K562 (cell line): ENCODE data around the gene C22orf31. TPM values are rescaled to one million over a fixed set of nuclear protein-coding genes. Genes with fewer than 3 reads are reported as not detected.
A peak's percentile ranks its signal among the peaks of the same experiment; 100 is the strongest.

Experiments used
- ATF1 ChIP-seq, 2 experiments: fragments of 450-650 bp in 1 of 2; IDR thresholded peaks; 2 replicates each; pipeline ENCODE4 v1.6.1; 2016; ENCODE audit warnings: missing compliant biosample characterization in 1 of 2, missing genetic modification characterization in 1 of 2
- DPF2 ChIP-seq: fragments of 450-650 bp; IDR thresholded peaks from 2 replicates; pipeline ENCODE4 v1.6.1; 2016
- FOXJ2 ChIP-seq: fragments of 200-800 bp; sonication (Bioruptor generic); IDR thresholded peaks from 2 replicates; pipeline ENCODE4 v1.6.1; 2016; ENCODE audit warnings: missing genetic modification characterization, missing compliant biosample characterization
- MAFG ChIP-seq: fragments of 450-650 bp; conservative IDR thresholded peaks from 2 replicates; pipeline ENCODE4 v1.6.1; 2016; ENCODE audit warnings: missing genetic modification characterization, missing compliant biosample characterization
- MYNN ChIP-seq, 2 experiments: sonication (generic); formaldehyde crosslinking in 1 of 2; IDR thresholded peaks; 2 replicates each; pipeline versions ENCODE4 v1.5.0 to v1.6.1; 2016 to 2020; ENCODE audit warnings: antibody characterized with exemption in 1 of 2, missing genetic modification reagents in 1 of 2
- NCOA1 ChIP-seq: fragments of 450-650 bp; IDR thresholded peaks from 2 replicates; pipeline ENCODE4 v1.6.1; 2016; ENCODE audit warnings: low read depth
- RBM39 ChIP-seq: fragments of 200-400 bp; formaldehyde crosslinking; optimal IDR thresholded peaks from 2 replicates; pipeline ENCODE3; 2018; ENCODE audit warnings: low read depth, low read length
- SMARCA4 ChIP-seq: fragments of 450-650 bp; IDR thresholded peaks from 2 replicates; pipeline ENCODE4 v1.6.1; 2016
- ZNF316 ChIP-seq: fragments of 450-650 bp; IDR thresholded peaks from 2 replicates; pipeline ENCODE4 v1.6.1; 2016
- ZNF766 ChIP-seq: fragments of 200-800 bp; sonication (Bioruptor generic); conservative IDR thresholded peaks from 2 replicates; pipeline ENCODE4 v1.6.1; 2016; ENCODE audit warnings: missing genetic modification characterization, missing compliant biosample characterization
- polyA plus RNA-seq, 8 experiments: library from polyadenylated mRNA; depleted of rRNA in 4 of 8; stranded (reverse) in 5 of 8; unstranded in 3 of 8; fragments of >200 nt; fragmentation: Nextera tagmentation in 2 of 8; fragmentation: Illumina TruSeq in 1 of 8; extraction: Ambion mirVana in 2 of 8; extraction: Trizol in 1 of 8; gene quantifications; 2 replicates each; pipeline versions ENCODE4 v1.2.1 to v1.2.3, GENCODE V29; 2011 to 2014; ENCODE audit warnings: inconsistent platforms in 1 of 8, missing spikeins in 1 of 8
- total RNA-seq, 7 experiments: library from RNA; depleted of rRNA in 6 of 7; stranded (reverse); fragments of >200 nt in 6 of 7; fragmentation: Illumina TruSeq in 2 of 7; extraction: Trizol in 2 of 7; gene quantifications; 2 replicates each; pipeline versions ENCODE4 v1.2.1 to v1.2.3, GENCODE V29; 2011 to 2021; ENCODE audit warnings: low replicate concordance in 1 of 7
- TF ChIP-seq, protein P1 (sequence below), 2 experiments: fragments of 450-650 bp in 1 of 2; sonication (generic) in 1 of 2; formaldehyde crosslinking in 1 of 2; IDR thresholded peaks in 1 of 2; conservative IDR thresholded peaks in 1 of 2; 2 replicates each; pipeline versions ENCODE4 v1.6.1 to v1.8.1; 2016 to 2023; ENCODE audit warnings: mild to moderate bottlenecking in 2 of 2, moderate library complexity in 2 of 2, inconsistent platforms in 1 of 2, missing genetic modification reagents in 1 of 2
- TF ChIP-seq, protein P2 (sequence below), 2 experiments: fragments of 450-650 bp; conservative IDR thresholded peaks; 2 replicates each; pipeline ENCODE4 v1.6.1; 2017; ENCODE audit warnings: mild to moderate bottlenecking in 2 of 2, moderate library complexity in 2 of 2
- TF ChIP-seq, protein P3 (sequence below), 2 experiments: IDR thresholded peaks; 2 replicates each; pipeline ENCODE4 v1.6.1; 2011; ENCODE audit warnings: borderline replicate concordance in 1 of 2, control low read depth in 1 of 2, low read depth in 1 of 2, low read length in 1 of 2, mild to moderate bottlenecking in 1 of 2, mixed read lengths in 1 of 2, moderate library complexity in 1 of 2; ENCODE audit not compliant: insufficient read depth in 1 of 2, insufficient read length in 1 of 2, poor library complexity in 1 of 2, severe bottlenecking in 1 of 2; ENCODE audit errors: extremely low read depth in 1 of 2
- TF ChIP-seq, protein P4 (sequence below): fragments of 450-650 bp; IDR thresholded peaks from 2 replicates; pipeline ENCODE4 v1.6.1; 2017; ENCODE audit warnings: antibody characterized with exemption, mild to moderate bottlenecking

C22orf31 gene
- total and polyA plus RNA-seq, 9 of the 15 experiments (the other 6 are each of a cell fraction or from before 2014, with no cell fraction given) = not detected

DNA sequence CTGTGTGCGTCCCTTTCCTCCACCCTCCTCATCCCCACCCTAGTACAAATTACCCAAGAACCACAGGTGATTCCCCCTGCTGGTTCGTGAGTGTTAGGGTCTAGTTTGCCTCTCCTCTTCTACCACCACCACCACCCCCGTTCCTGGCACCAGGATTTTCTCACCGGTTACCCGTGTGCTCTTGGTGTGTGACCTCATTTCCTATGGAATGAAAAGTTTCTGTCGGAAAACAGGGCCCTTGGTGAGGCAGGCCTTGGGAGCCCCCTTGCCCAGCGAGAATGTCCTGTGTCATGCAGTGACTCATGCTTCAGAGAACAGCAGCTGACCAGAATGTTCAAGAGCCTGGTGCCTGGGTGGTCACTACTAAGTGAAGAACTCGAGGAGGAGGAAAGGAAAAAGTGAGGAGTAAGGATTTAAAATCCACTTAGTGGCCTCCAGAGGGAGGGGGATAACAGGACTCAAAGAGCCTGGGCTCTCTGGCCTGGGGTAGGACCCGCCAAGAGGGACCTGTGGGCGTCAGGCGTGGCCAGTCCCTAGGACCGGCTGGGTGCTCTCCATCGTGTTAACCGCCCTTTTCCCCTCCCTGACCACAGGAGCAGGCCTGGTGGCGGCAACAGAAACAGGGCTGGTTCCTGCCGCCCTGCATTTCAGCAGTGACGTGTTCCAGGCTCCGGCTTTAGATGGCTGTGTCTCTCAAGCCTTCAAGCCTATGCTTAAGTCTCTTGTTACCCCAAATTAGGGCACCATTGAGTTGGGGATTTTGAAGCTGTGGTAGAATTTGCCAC, 30.2 kb downstream of the C22orf31 start (continued):
- TF ChIP-seq, protein P1, sequence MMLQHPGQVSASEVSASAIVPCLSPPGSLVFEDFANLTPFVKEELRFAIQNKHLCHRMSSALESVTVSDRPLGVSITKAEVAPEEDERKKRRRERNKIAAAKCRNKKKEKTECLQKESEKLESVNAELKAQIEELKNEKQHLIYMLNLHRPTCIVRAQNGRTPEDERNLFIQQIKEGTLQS (IDR thresholded peaks at IDR 0.05) = peak; percentile 95
- TF ChIP-seq, protein P1 (CRISPR knock-in tag; conservative IDR thresholded peaks at IDR 0.05) = no peak
- no peak for TF ChIP-seq NCOA1
- TF ChIP-seq MYNN (IDR thresholded peaks at IDR 0.05) = peak; percentile 19; the same call in 1 of the 2 replicates
- TF ChIP-seq MYNN (CRISPR knock-in tag; IDR thresholded peaks at IDR 0.05) = no peak
- no peak for TF ChIP-seq FOXJ2 (tag)
- TF ChIP-seq MAFG (tag) = peak; percentile 65
- TF ChIP-seq ZNF766 (CRISPR knock-in tag) = peak; percentile 43
- TF ChIP-seq RBM39 = no peak
- TF ChIP-seq, protein P2, sequence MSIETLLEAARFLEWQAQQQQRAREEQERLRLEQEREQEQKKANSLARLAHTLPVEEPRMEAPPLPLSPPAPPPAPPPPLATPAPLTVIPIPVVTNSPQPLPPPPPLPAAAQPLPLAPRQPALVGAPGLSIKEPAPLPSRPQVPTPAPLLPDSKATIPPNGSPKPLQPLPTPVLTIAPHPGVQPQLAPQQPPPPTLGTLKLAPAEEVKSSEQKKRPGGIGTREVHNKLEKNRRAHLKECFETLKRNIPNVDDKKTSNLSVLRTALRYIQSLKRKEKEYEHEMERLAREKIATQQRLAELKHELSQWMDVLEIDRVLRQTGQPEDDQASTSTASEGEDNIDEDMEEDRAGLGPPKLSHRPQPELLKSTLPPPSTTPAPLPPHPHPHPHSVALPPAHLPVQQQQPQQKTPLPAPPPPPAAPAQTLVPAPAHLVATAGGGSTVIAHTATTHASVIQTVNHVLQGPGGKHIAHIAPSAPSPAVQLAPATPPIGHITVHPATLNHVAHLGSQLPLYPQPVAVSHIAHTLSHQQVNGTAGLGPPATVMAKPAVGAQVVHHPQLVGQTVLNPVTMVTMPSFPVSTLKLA (conservative IDR thresholded peaks at IDR 0.05) = 0 out of 4 replicates have a peak, but pooled peaks of 1 of the 2 experiments have one; percentile 26
- TF ChIP-seq ATF1 (CRISPR knock-in tag; IDR thresholded peaks at IDR 0.05) = no peak
- TF ChIP-seq ATF1 (tag; IDR thresholded peaks at IDR 0.05) = peak; percentile 24; the same call in 1 of the 2 replicates
- TF ChIP-seq DPF2 = peak; percentile 89
- peak; percentile 80 for TF ChIP-seq SMARCA4
- TF ChIP-seq, protein P3, sequence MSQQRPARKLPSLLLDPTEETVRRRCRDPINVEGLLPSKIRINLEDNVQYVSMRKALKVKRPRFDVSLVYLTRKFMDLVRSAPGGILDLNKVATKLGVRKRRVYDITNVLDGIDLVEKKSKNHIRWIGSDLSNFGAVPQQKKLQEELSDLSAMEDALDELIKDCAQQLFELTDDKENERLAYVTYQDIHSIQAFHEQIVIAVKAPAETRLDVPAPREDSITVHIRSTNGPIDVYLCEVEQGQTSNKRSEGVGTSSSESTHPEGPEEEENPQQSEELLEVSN (IDR thresholded peaks at IDR 0.05; ENCODE audit: borderline replicate concordance in 1 of 2, extremely low read depth in 1 of 2, insufficient read depth in 1 of 2, insufficient read length in 1 of 2, low read depth in 1 of 2, low read length in 1 of 2, poor library complexity in 1 of 2, severe bottlenecking in 1 of 2) = peak; percentile 39 to 71
- TF ChIP-seq, protein P4, sequence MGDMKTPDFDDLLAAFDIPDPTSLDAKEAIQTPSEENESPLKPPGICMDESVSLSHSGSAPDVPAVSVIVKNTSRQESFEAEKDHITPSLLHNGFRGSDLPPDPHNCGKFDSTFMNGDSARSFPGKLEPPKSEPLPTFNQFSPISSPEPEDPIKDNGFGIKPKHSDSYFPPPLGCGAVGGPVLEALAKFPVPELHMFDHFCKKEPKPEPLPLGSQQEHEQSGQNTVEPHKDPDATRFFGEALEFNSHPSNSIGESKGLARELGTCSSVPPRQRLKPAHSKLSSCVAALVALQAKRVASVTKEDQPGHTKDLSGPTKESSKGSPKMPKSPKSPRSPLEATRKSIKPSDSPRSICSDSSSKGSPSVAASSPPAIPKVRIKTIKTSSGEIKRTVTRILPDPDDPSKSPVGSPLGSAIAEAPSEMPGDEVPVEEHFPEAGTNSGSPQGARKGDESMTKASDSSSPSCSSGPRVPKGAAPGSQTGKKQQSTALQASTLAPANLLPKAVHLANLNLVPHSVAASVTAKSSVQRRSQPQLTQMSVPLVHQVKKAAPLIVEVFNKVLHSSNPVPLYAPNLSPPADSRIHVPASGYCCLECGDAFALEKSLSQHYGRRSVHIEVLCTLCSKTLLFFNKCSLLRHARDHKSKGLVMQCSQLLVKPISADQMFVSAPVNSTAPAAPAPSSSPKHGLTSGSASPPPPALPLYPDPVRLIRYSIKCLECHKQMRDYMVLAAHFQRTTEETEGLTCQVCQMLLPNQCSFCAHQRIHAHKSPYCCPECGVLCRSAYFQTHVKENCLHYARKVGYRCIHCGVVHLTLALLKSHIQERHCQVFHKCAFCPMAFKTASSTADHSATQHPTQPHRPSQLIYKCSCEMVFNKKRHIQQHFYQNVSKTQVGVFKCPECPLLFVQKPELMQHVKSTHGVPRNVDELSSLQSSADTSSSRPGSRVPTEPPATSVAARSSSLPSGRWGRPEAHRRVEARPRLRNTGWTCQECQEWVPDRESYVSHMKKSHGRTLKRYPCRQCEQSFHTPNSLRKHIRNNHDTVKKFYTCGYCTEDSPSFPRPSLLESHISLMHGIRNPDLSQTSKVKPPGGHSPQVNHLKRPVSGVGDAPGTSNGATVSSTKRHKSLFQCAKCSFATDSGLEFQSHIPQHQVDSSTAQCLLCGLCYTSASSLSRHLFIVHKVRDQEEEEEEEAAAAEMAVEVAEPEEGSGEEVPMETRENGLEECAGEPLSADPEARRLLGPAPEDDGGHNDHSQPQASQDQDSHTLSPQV = peak; percentile 89
- peak; percentile 85 for TF ChIP-seq ZNF316
